Neutrophil (primary cell): Measurements from ENCODE around the gene IFIH1.

Source experiments
- H3K27ac ChIP-seq: fragments of 200-600 bp; sonication (generic); 2 replicates; pipeline ENCODE4 v1.5.1; 2016; ENCODE audit warnings: mild to moderate bottlenecking, moderate library complexity
- H3K27me3 ChIP-seq: fragments of 200-600 bp; sonication (generic); 2 replicates; pipeline ENCODE4 v1.6.0; 2016; ENCODE audit warnings: mild to moderate bottlenecking
- H3K36me3 ChIP-seq: fragments of 200-600 bp; sonication (generic); 2 replicates; pipeline ENCODE4 v1.5.1; 2017
- H3K4me1 ChIP-seq, 2 experiments: fragments of 200-600 bp in 1 of 2; sonication (generic) in 1 of 2; 1 replicate in 1 of 2; 2 replicates in 1 of 2; pipeline versions ENCODE4 v1.5.1 to v1.6.1; 2013 to 2016; ENCODE audit warnings: low read depth in 1 of 2, low read length in 1 of 2, mild to moderate bottlenecking in 1 of 2, moderate library complexity in 1 of 2; ENCODE audit not compliant: control insufficient read depth in 1 of 2, insufficient read depth in 1 of 2
- H3K4me3 ChIP-seq, 2 experiments: fragments of 200-600 bp in 1 of 2; sonication (generic) in 1 of 2; 1 replicate in 1 of 2; 2 replicates in 1 of 2; pipeline ENCODE4 v1.5.1; 2013 to 2016; ENCODE audit warnings: low read depth in 1 of 2, low read length in 1 of 2, mild to moderate bottlenecking in 1 of 2, moderate library complexity in 1 of 2
- H3K9me3 ChIP-seq: fragments of 200-600 bp; sonication (generic); 2 replicates; pipeline ENCODE4 v1.5.1; 2016
- TF ChIP-seq, protein P1 (sequence below): fragments of 200-600 bp; sonication (generic); IDR thresholded peaks from 2 replicates; pipeline ENCODE4 v1.5.1; 2016; ENCODE audit warnings: antibody characterized with exemption

IFIH1 gene

GRCh38 chr2:162265666-162266459, 52.6 kb downstream of the IFIH1 start:
- no peaks in the 10 kb centered on the region for H3K27me3 ChIP-seq
- no peak overlapping the region for H3K4me3 ChIP-seq
- peaks cover 12 to 20% of the 10 kb centered on the region in 2 experiments for H3K4me1 ChIP-seq
- TF ChIP-seq, protein P1, sequence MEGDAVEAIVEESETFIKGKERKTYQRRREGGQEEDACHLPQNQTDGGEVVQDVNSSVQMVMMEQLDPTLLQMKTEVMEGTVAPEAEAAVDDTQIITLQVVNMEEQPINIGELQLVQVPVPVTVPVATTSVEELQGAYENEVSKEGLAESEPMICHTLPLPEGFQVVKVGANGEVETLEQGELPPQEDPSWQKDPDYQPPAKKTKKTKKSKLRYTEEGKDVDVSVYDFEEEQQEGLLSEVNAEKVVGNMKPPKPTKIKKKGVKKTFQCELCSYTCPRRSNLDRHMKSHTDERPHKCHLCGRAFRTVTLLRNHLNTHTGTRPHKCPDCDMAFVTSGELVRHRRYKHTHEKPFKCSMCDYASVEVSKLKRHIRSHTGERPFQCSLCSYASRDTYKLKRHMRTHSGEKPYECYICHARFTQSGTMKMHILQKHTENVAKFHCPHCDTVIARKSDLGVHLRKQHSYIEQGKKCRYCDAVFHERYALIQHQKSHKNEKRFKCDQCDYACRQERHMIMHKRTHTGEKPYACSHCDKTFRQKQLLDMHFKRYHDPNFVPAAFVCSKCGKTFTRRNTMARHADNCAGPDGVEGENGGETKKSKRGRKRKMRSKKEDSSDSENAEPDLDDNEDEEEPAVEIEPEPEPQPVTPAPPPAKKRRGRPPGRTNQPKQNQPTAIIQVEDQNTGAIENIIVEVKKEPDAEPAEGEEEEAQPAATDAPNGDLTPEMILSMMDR, result no peak
- H3K9me3 ChIP-seq, result no peaks in the 10 kb centered on the region
- peaks cover 14% of the 10 kb centered on the region for H3K36me3 ChIP-seq
- no peak overlapping the region for H3K27ac ChIP-seq

- H3K27me3 ChIP-seq, result no peaks in the 10 kb centered on the region
- peak overlapping the region; percentile 69 for H3K27ac ChIP-seq
- TF ChIP-seq, protein P1, result no peak
- H3K9me3 ChIP-seq, result no peaks in the 10 kb centered on the region
- H3K4me3 ChIP-seq, result peak overlapping the region; percentile 2 to 20
- H3K36me3 ChIP-seq, result peaks cover 4% of the 10 kb centered on the region
- H3K4me1 ChIP-seq, result peaks cover 16 to 34% of the 10 kb centered on the region in 2 experiments
Measured at GRCh38 chr2:162261032-162261945, 57.2 kb downstream of the IFIH1 start.

GRCh38 chr2:162258686-162259085, 59.8 kb downstream of the IFIH1 start:
- Histone ChIP-seq H3K27ac (no peak overlapping the region), H3K36me3 (no peaks in the 10 kb centered on the region), H3K27me3 (no peaks in the 10 kb centered on the region), H3K9me3 (no peaks in the 10 kb centered on the region), H3K4me1 (peaks cover 16 to 26% of the 10 kb centered on the region in 2 experiments), H3K4me3 (no peak overlapping the region)
- TF ChIP-seq, protein P1, result no peak

- Histone ChIP-seq H3K9me3 (no peaks in the 10 kb centered on the region), H3K27ac (no peak overlapping the region), H3K4me3 (no peak overlapping the region), H3K4me1 (peaks cover 16 to 26% of the 10 kb centered on the region in 2 experiments), H3K36me3 (no peaks in the 10 kb centered on the region), H3K27me3 (no peaks in the 10 kb centered on the region)
- TF ChIP-seq, protein P1, result no peak
Measured at GRCh38 chr2:162258169-162258568, 60.3 kb downstream of the IFIH1 start.

- no peak overlapping the region for H3K4me3 ChIP-seq
Measured at GRCh38 chr2:162257425-162257824, 61.1 kb downstream of the IFIH1 start.

More at GRCh38 chr2:162257425-162257824, 61.1 kb downstream of the IFIH1 start:
- H3K36me3 ChIP-seq, result no peaks in the 10 kb centered on the region
- peaks cover 16 to 26% of the 10 kb centered on the region in 2 experiments for H3K4me1 ChIP-seq
- H3K27me3 ChIP-seq, result no peaks in the 10 kb centered on the region
- no peaks in the 10 kb centered on the region for H3K9me3 ChIP-seq
- H3K27ac ChIP-seq, result no peak overlapping the region
- TF ChIP-seq, protein P1, result no peak
